DMS53 treated with DMSO at 0.1 percent for 48 hours (cell line): ENCODE data around the gene OLFML2A.
A peak's percentile ranks its signal among the peaks of the same experiment; 100 is the strongest.

Source experiments
- DNase-seq: peaks from one replicate; lab custom pipeline; 2025; ENCODE audit not compliant: unreplicated experiment; lab: John Stamatoyannopoulos, UW

OLFML2A gene

GRCh38 chr9:124852121-124852828, 75.3 kb downstream of the OLFML2A start:
- DNase-seq = no peak

- peak; percentile 75 for DNase-seq
Measured at GRCh38 chr9:124852829-124853531, 76.0 kb downstream of the OLFML2A start, which contains the start of gene WDR38. Gene WDR38 (plus strand): TSS chr9:124853460. CDS start chr9:124853532, 72 bp downstream.

GRCh38 chr9:124853605-124854143, 76.7 kb downstream of the OLFML2A start:
- no peak for DNase-seq

GRCh38 chr9:124854161-124854560, 77.2 kb downstream of the OLFML2A start:
- DNase-seq = no peak

GRCh38 chr9:124854822-124855221, 77.9 kb downstream of the OLFML2A start:
- DNase-seq = no peak

GRCh38 chr9:124855566-124855943, 78.6 kb downstream of the OLFML2A start:
- no peak for DNase-seq

- DNase-seq = peak; percentile 49
Measured at GRCh38 chr9:124855944-124856765, 79.2 kb downstream of the OLFML2A start.

- DNase-seq = no peak
Measured at GRCh38 chr9:124857533-124858162, 80.7 kb downstream of the OLFML2A start.

GRCh38 chr9:124858330-124859046, 81.6 kb downstream of the OLFML2A start:
- DNase-seq = no peak

- no peak for DNase-seq
Measured at GRCh38 chr9:124859803-124860581, 83.1 kb downstream of the OLFML2A start.

- no peak for DNase-seq
Measured at GRCh38 chr9:124860582-124861341, 83.8 kb downstream of the OLFML2A start.

- peak; percentile 87 for DNase-seq
Measured at GRCh38 chr9:124861342-124862229, 84.7 kb downstream of the OLFML2A start, which contains the start of the genes ARPC5L and RPL35. Gene ARPC5L (plus strand): TSS chr9:124862130. CDS start chr9:124869291, 7,161 bp downstream. Gene RPL35 (minus strand): TSS chr9:124861957. CDS start chr9:124861912, 45 bp downstream.

- DNase-seq = no peak
Measured at GRCh38 chr9:124863371-124863871, 86.5 kb downstream of the OLFML2A start.
